SK-MEL-5 (cell line): Measurements from ENCODE around the gene GPR143. TPM values are rescaled to one million over a fixed set of nuclear protein-coding genes. Genes with fewer than 3 reads are reported as not detected.

Experiments used
- DNase-seq: peaks from one replicate; pipeline ENCODE4 v3.0.0-alpha.2; 2016; ENCODE audit warnings: low read depth, low spot score
- in situ Hi-C: cut with HindIII; loops from 2 replicates; pipeline ENCODE4 v1.10.0; 2016; ENCODE audit warnings: low sequenced_read_pairs, high pct_unique_total_duplicates, low pct_unique_long_range_greater_than_20kb
- total RNA-seq: library from RNA; depleted of rRNA; stranded (reverse); fragments of >200 nt; shearing (Covaris generic); gene quantifications from 2 replicates; pipeline ENCODE4 v1.2.3, GENCODE V29; 2014; rRNA removed

Gene GPR143
- total RNA-seq, 1 experiment from 2014 or later: 207 TPM

GRCh38 chrX:9687899-9688298 lies 77.7 kb downstream of the GPR143 start:
- no peak for DNase-seq
- in situ Hi-C loops: no loop called here

DNA sequence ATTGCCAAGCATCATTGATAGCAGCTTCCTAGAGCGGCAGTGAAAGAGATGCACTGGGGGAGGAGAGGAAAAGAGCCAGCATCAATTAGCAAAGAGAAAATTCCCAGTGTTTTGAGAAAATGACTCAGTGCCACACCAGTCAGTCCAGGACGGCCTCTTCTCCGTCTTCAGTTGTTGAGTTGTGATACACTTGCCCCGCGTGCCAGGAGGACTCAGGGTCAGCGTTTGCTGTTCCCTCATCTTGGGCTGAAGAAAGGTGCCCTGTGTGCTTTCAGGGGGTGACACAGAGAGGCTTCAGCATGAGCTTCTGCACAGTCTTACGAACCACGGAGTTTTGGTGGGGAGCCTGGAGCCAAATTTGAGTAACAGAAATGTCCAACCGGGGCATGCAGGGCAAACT lies 82.3 kb downstream of the GPR143 start:
- no peak for DNase-seq
- in situ Hi-C loops: no loop called here

DNA sequence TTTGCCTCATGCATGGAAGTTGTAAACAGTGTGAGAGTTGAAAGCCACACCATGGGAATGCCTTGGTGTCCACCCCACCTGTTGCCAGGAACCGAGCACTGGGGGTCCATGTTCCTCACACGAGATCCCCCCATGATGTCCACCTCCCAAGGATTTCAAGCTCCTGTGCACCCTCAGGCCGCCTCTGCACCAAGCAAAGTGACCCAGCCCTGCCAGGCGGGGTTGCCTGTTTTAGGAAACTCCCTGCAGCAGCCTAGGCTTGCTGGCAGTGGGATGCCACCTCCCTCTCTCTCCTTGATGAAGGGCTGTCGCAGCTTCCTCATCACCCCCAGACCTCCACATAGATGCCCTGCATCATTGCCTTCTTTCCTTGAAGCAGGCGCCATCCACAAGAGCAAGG lies 82.8 kb downstream of the GPR143 start:
- no peak for DNase-seq
- in situ Hi-C loops: no loop called here

DNA sequence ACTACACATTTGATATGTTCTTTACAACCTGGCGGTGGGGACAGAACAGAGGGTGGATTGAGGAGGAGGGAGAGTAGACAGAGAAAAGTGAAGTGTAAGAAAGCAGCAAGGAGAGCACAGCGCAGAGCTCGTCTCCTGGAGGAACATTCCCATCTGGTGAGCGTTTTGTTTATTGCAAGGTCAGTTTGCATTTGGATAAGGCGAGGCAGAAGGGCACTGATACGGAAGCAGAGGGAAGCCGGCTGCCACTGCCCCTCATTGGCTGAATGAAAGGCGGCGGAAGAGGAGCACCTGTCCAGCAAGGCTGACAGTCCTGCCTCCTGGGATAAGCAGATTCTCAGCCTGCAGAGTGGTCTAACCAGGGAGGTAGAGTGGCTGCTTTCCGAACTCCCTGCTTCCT lies 83.2 kb downstream of the GPR143 start:
- in situ Hi-C loops: no loop called here
- no peak for DNase-seq

GRCh38 chrX:9681422-9681821 lies 84.2 kb downstream of the GPR143 start:
- peak; percentile 29 for DNase-seq
- in situ Hi-C loops: no loop called here

DNA sequence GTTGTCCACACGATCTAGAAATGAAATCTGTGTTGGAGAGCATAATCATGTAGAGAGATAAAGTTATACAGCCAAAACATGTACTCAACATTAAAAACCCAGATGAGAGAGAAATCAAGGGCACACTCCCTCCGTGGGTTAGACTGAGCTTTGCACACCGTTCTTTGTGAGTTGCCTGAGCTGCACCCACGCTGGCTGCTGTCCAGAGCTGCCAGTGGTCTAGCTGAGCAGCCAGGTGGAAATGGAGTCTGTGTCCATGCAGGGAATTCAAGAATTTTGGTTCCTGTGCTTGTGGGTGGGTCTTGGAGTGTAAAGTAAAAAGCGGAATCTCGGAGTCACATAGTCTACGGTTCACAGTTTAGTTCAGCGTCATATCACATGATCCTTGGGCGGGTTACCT lies 84.6 kb downstream of the GPR143 start:
- DNase-seq: no peak
- in situ Hi-C loops: no loop called here

DNA sequence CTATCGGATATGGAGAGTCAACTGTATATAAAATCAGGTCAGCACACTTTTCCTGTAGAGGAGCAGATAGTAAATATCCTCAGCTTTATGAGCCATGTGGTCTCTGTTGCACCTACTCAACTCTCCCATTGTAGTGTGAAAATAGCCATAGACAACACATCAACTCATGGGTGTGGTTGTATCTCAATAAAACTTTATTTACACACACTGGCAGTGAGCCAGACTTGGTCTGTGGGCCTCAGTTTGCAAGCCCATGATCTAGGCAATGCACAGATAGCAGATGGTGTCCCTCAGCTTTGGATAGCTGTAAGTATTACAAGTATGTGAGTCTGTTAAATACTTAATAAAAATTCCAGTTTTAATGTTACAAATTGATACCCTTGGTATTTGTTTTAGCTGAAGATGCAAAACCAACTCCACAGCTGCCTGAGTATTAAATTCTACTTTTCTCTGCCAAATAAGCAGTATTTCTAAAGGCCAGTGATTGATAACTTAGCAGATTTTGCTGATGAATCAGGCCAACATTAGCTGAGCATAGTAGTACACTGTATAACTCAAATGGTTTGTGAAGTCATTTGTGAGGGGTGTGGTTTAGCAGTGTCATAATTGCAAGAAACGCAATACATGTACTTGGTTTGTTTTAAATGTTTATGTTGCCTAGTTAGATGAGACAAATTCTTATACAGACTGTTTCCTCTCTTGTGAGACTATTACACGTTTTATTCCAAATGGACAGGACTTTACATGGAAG lies 87.3 kb downstream of the GPR143 start:
- in situ Hi-C loops: no loop called here
- DNase-seq: no peak

- in situ Hi-C loops: no loop called here
- no peak for DNase-seq
Measured at GRCh38 chrX:9677098-9677739, 88.4 kb downstream of the GPR143 start.

DNA sequence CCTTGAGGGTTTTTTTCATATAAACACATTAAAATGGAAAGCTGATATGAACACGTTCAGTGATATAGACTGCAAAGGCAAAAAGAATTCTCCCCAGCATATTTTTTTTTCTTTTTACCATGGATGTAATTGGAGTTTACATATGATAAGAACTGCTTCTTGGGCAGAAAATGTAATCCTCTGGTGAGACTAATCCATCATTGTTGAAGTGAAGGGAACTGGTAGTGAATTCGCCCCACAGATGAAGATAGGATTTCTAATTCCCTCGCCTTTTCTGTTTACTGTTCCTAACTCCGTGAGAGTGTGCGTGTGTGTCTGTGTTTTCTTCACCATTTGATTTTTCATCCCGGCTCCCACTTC lies 88.9 kb downstream of the GPR143 start:
- no peak for DNase-seq
- in situ Hi-C loops: no loop called here

GRCh38 chrX:9676306-9676705 lies 89.3 kb downstream of the GPR143 start:
- in situ Hi-C loops: no loop called here
- no peak for DNase-seq

Other genes with a start within 250 kb of the GPR143 start
- gene SHROOM2, start 20.6 kb upstream of the GPR143 start, total RNA-seq: 3.5 and 4.4 TPM in 2 replicates
- not detected in 2 replicates for gene CLDN34, start 201.5 kb upstream of the GPR143 start, total RNA-seq